Body of pancreas (tissue), 4 donors: ENCODE measurements around the gene MTMR12. TPM values are rescaled to one million over a fixed set of nuclear protein-coding genes. Genes with fewer than 3 reads are reported as not detected.

ENCODE experiments used
- ATAC-seq: fragments of 150-250 bp; one replicate; pipeline ENCODE4 v1.9.1; 2016
- DNase-seq, 4 donors: peaks; one replicate each; pipeline ENCODE4 v3.0.0-alpha.2; 2019
- H3K27ac ChIP-seq, 4 donors: fragments of 200-600 bp; sonication (generic); 1 replicate in 3 of 4; 2 replicates in 1 of 4; pipeline versions ENCODE4 v1.5.1 to v1.6.1; 2016 to 2019; ENCODE audit warnings: mild to moderate bottlenecking in 1 of 4, mixed read lengths in 1 of 4, moderate library complexity in 1 of 4
- H3K27me3 ChIP-seq, 2 donors: fragments of 200-600 bp; sonication (generic); one replicate each; pipeline ENCODE4 v1.6.0; 2016; ENCODE audit warnings: mild to moderate bottlenecking in 1 of 2
- H3K36me3 ChIP-seq, 2 donors: fragments of 200-600 bp; sonication (generic); replicated peaks in 1 of 2; 2 replicates each; pipeline ENCODE4 v1.5.1; 2016; ENCODE audit warnings: low read depth in 2 of 2; ENCODE audit not compliant: insufficient read depth in 1 of 2
- H3K4me1 ChIP-seq: fragments of 200-600 bp; sonication (generic); one replicate; pipeline ENCODE4 v1.6.0; 2016
- H3K4me3 ChIP-seq, 2 donors: fragments of 200-600 bp; sonication (generic); 1 replicate in 1 of 2; 2 replicates in 1 of 2; pipeline ENCODE4 v1.5.1; 2016 to 2019
- H3K9me3 ChIP-seq, 3 donors: fragments of 200-600 bp; sonication (generic); 1 replicate in 2 of 3; 2 replicates in 1 of 3; pipeline ENCODE4 v1.5.1; 2016
- CTCF ChIP-seq, 7 experiments: fragments of 450-650 bp in 4 of 7; fragments of 200-600 bp in 3 of 7; sonication (generic) in 3 of 7; IDR thresholded peaks; one replicate each; pipeline ENCODE4 v1.5.1; 2016 to 2019; ENCODE audit warnings: antibody characterized with exemption in 7 of 7
- POLR2A ChIP-seq, 3 donors: fragments of 450-650 bp; IDR thresholded peaks; one replicate each; pipeline ENCODE4 v1.6.1; 2016; ENCODE audit warnings: antibody characterized with exemption in 3 of 3, mild to moderate bottlenecking in 2 of 3
- WGBS, 2 donors: methylation state at CpG; one replicate each; pipeline ENCODE4 v1.1.5; 2017; 5-methylcytosine and 5-hydroxymethylcytosine counted together
- intact Hi-C: fragments of 100-400 bp; cut with DNase I; formaldehyde crosslinking; loops from one replicate; pipeline ENCODE4 v1.15.1; 2023
- total RNA-seq, 2 donors: library from RNA; depleted of rRNA; stranded (reverse); fragments of >200 nt; gene quantifications; one replicate each; pipeline ENCODE4 v1.1.0, GENCODE V29; 2016

Gene MTMR12
- total RNA-seq, 2 donors from 2014 or later, result 31.1 to 65.6 TPM

GRCh38 chr5:32231929-32232328 lies 80.8 kb downstream of the MTMR12 start:
- no peak for TF ChIP-seq POLR2A (IDR thresholded peaks at IDR 0.05)
- no peak for TF ChIP-seq CTCF (IDR thresholded peaks at IDR 0.05)
- ATAC-seq, result no peak
- Histone ChIP-seq H3K4me1 (peaks cover 41% of the 10 kb centered on the region), H3K9me3 (no peaks in the 10 kb centered on the region), H3K4me3 (no peak overlapping the region), H3K36me3 (peaks cover 0 to 10% of the 10 kb centered on the region in 2 donors), H3K27ac (peak overlapping the region in 3 of 4 donors; percentile 85 to 88 (median 87)), H3K27me3 (no peaks in the 10 kb centered on the region)
- 26 to 46% methylated on average over 5 to 6 of the region's 8 CpGs for WGBS, 2 donors
- intact Hi-C loops, result loop anchor here (5.0 kb wide), 1 partner anchor 90 kb away; no protein-coding TSS in a partner anchor
- peak in 1 of 4 donors; percentile 11 for DNase-seq

DNA sequence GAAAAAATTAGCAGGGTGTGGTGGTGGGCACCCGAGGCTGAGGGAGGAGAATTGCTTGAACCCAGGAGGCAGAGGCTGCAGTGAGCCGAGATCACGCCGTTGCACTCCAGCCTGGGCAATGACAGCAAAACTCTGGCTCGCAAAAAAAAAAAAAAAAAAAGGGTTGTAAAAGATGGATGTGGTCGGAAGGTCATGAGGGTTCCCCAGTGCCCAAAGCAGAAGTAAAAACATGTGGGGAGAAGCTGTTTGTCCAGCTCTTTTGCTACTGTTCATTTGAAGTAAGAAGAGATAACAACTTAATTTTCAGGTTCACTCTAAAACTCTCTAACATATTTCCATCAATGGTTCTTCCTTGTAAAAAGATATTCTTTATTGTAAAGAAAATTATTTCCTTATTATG lies 81.5 kb downstream of the MTMR12 start:
- ATAC-seq (no peak), DNase-seq (peak in 1 of 4 donors; percentile 20)
- Histone ChIP-seq H3K4me3 (no peak overlapping the region), H3K9me3 (no peaks in the 10 kb centered on the region), H3K27ac (peak overlapping the region in 1 of 4 donors; percentile 87), H3K4me1 (peaks cover 40% of the 10 kb centered on the region), H3K27me3 (no peaks in the 10 kb centered on the region), H3K36me3 (peaks cover 0 to 10% of the 10 kb centered on the region in 2 donors)
- intact Hi-C loops, result loop anchor here (5.0 kb wide), 1 partner anchor 91 kb away; no protein-coding TSS in a partner anchor
- no peak for TF ChIP-seq POLR2A (IDR thresholded peaks at IDR 0.05)
- no peak for TF ChIP-seq CTCF (IDR thresholded peaks at IDR 0.05)
- WGBS, 2 donors, result 73 to 83% methylated on average over 6 of the region's 6 CpGs

- no peaks in the 10 kb centered on the region for H3K27me3 ChIP-seq
- no peaks in the 10 kb centered on the region for H3K9me3 ChIP-seq
- peaks cover 45% of the 10 kb centered on the region for H3K4me1 ChIP-seq
- ATAC-seq (no peak), DNase-seq (peak in 1 of 4 donors; percentile 36)
- intact Hi-C loops, result loop anchor here (5.0 kb wide), 1 partner anchor 92 kb away; no protein-coding TSS in a partner anchor
- WGBS, 2 donors, result 48 to 53% methylated on average over 3 of the region's 3 CpGs
- H3K36me3 ChIP-seq, result peaks cover 0 to 10% of the 10 kb centered on the region in 2 donors
- no peak overlapping the region for H3K4me3 ChIP-seq
- TF ChIP-seq CTCF (IDR thresholded peaks at IDR 0.05) (no peak), POLR2A (IDR thresholded peaks at IDR 0.05) (no peak)
- H3K27ac ChIP-seq, result peak overlapping the region in 1 of 4 donors; percentile 23
Measured at GRCh38 chr5:32230356-32231099, 82.2 kb downstream of the MTMR12 start.

DNA sequence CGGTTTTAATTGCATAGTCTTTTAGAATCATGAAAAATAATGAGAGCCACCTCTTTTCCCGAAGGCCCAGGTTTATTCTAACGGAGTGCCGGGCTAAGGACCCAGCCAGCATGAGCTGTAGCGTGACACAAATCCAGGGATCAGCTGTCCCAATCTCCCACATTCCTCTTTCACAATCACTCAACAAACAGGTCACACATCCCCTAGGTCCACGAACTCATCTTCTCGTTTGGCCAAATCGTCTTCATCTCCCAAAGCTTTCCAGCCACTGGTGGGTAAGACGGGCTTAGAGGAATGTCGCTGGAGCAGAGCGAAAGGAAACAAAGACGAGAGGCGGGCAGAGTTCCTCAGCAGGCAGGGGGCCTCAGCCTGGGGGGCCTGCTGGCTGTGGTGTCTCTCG lies 83.2 kb downstream of the MTMR12 start:
- Histone ChIP-seq H3K27ac (no peak overlapping the region), H3K9me3 (no peaks in the 10 kb centered on the region), H3K27me3 (no peaks in the 10 kb centered on the region), H3K36me3 (peaks cover 0 to 10% of the 10 kb centered on the region in 2 donors), H3K4me1 (peaks cover 44% of the 10 kb centered on the region), H3K4me3 (no peak overlapping the region)
- no peak for ATAC-seq
- WGBS, 2 donors, result 93 to 94% methylated on average over 14 of the region's 14 CpGs
- DNase-seq, result no peak
- TF ChIP-seq CTCF (IDR thresholded peaks at IDR 0.05) (no peak), POLR2A (IDR thresholded peaks at IDR 0.05) (no peak)
- intact Hi-C loops, result no loop called here
